ENCODE data around the gene TIE1.

Gene TIE1

GRCh38 chr1:43315963-43316737, 15.4 kb downstream of the TIE1 start:
- Histone ChIP-seq H3K27me3 (ENCODE audit: control insufficient read depth, insufficient read depth, low read length) (no peaks in the 10 kb centered on the region), H3K27ac (ENCODE audit: low read depth, low read length) (no peak overlapping the region), H3K9me3 (ENCODE audit: control insufficient read depth, insufficient read depth, low read length) (no peaks in the 10 kb centered on the region), H3K36me3 (ENCODE audit: control insufficient read depth, insufficient read depth, low read length) (no peaks in the 10 kb centered on the region), H3K4me1 (ENCODE audit: control insufficient read depth, insufficient read depth, low read length) (no peaks in the 10 kb centered on the region), H3K9ac (ENCODE audit: low read depth, low read length) (no peak overlapping the region), H3K4me3 (ENCODE audit: low read depth, low read length) (no peak overlapping the region)

GRCh38 chr1:43316738-43317520, 16.1 kb downstream of the TIE1 start:
- no peaks in the 10 kb centered on the region for H3K27me3 ChIP-seq (ENCODE audit: control insufficient read depth, insufficient read depth, low read length)
- H3K9me3 ChIP-seq (ENCODE audit: control insufficient read depth, insufficient read depth, low read length), result no peaks in the 10 kb centered on the region
- H3K4me1 ChIP-seq (ENCODE audit: control insufficient read depth, insufficient read depth, low read length), result no peaks in the 10 kb centered on the region
- H3K4me3 ChIP-seq (ENCODE audit: low read depth, low read length), result no peak overlapping the region
- H3K9ac ChIP-seq (ENCODE audit: low read depth, low read length), result no peak overlapping the region
- H3K36me3 ChIP-seq (ENCODE audit: control insufficient read depth, insufficient read depth, low read length), result no peaks in the 10 kb centered on the region
- no peak overlapping the region for H3K27ac ChIP-seq (ENCODE audit: low read depth, low read length)

- Histone ChIP-seq H3K4me3 (ENCODE audit: low read depth, low read length) (no peak overlapping the region), H3K27ac (ENCODE audit: low read depth, low read length) (no peak overlapping the region), H3K9me3 (ENCODE audit: control insufficient read depth, insufficient read depth, low read length) (no peaks in the 10 kb centered on the region), H3K36me3 (ENCODE audit: control insufficient read depth, insufficient read depth, low read length) (no peaks in the 10 kb centered on the region), H3K4me1 (ENCODE audit: control insufficient read depth, insufficient read depth, low read length) (no peaks in the 10 kb centered on the region), H3K27me3 (ENCODE audit: control insufficient read depth, insufficient read depth, low read length) (no peaks in the 10 kb centered on the region), H3K9ac (ENCODE audit: low read depth, low read length) (no peak overlapping the region)
Measured at GRCh38 chr1:43317817-43318471, 17.2 kb downstream of the TIE1 start.

GRCh38 chr1:43318831-43319230, 18.0 kb downstream of the TIE1 start:
- H3K9me3 ChIP-seq (ENCODE audit: control insufficient read depth, insufficient read depth, low read length), result no peaks in the 10 kb centered on the region
- H3K4me3 ChIP-seq (ENCODE audit: low read depth, low read length), result no peak overlapping the region
- no peaks in the 10 kb centered on the region for H3K36me3 ChIP-seq (ENCODE audit: control insufficient read depth, insufficient read depth, low read length)
- no peak overlapping the region for H3K27ac ChIP-seq (ENCODE audit: low read depth, low read length)
- no peak overlapping the region for H3K9ac ChIP-seq (ENCODE audit: low read depth, low read length)
- H3K27me3 ChIP-seq (ENCODE audit: control insufficient read depth, insufficient read depth, low read length), result no peaks in the 10 kb centered on the region
- H3K4me1 ChIP-seq (ENCODE audit: control insufficient read depth, insufficient read depth, low read length), result no peaks in the 10 kb centered on the region

GRCh38 chr1:43319288-43319687, 18.5 kb downstream of the TIE1 start:
- Histone ChIP-seq H3K27me3 (ENCODE audit: control insufficient read depth, insufficient read depth, low read length) (no peaks in the 10 kb centered on the region), H3K9ac (ENCODE audit: low read depth, low read length) (no peak overlapping the region), H3K4me1 (ENCODE audit: control insufficient read depth, insufficient read depth, low read length) (0 out of 2 replicates have a peak, but pooled peaks cover under 1% of the 10 kb centered on the region), H3K36me3 (ENCODE audit: control insufficient read depth, insufficient read depth, low read length) (no peaks in the 10 kb centered on the region), H3K27ac (ENCODE audit: low read depth, low read length) (no peak overlapping the region), H3K9me3 (ENCODE audit: control insufficient read depth, insufficient read depth, low read length) (no peaks in the 10 kb centered on the region), H3K4me3 (ENCODE audit: low read depth, low read length) (no peak overlapping the region)

- H3K27me3 ChIP-seq (ENCODE audit: control insufficient read depth, insufficient read depth, low read length), result no peaks in the 10 kb centered on the region
- no peaks in the 10 kb centered on the region for H3K9me3 ChIP-seq (ENCODE audit: control insufficient read depth, insufficient read depth, low read length)
- 0 out of 2 replicates have a peak, but pooled peaks cover 5% of the 10 kb centered on the region for H3K4me1 ChIP-seq (ENCODE audit: control insufficient read depth, insufficient read depth, low read length)
- no peaks in the 10 kb centered on the region for H3K36me3 ChIP-seq (ENCODE audit: control insufficient read depth, insufficient read depth, low read length)
- H3K27ac ChIP-seq (ENCODE audit: low read depth, low read length), result no peak overlapping the region
- H3K9ac ChIP-seq (ENCODE audit: low read depth, low read length), result no peak overlapping the region
- no peak overlapping the region for H3K4me3 ChIP-seq (ENCODE audit: low read depth, low read length)
Measured at GRCh38 chr1:43319766-43320165, 19.0 kb downstream of the TIE1 start.

GRCh38 chr1:43321331-43321891, 20.6 kb downstream of the TIE1 start:
- H3K4me3 ChIP-seq (ENCODE audit: low read depth, low read length), result no peak overlapping the region

GRCh38 chr1:43322506-43322905, 21.7 kb downstream of the TIE1 start:
- Histone ChIP-seq H3K27me3 (ENCODE audit: control insufficient read depth, insufficient read depth, low read length) (no peaks in the 10 kb centered on the region), H3K9ac (ENCODE audit: low read depth, low read length) (no peak overlapping the region), H3K4me1 (ENCODE audit: control insufficient read depth, insufficient read depth, low read length) (0 out of 2 replicates have a peak, but pooled peaks cover 5% of the 10 kb centered on the region), H3K27ac (ENCODE audit: low read depth, low read length) (no peak overlapping the region), H3K4me3 (ENCODE audit: low read depth, low read length) (no peak overlapping the region), H3K36me3 (ENCODE audit: control insufficient read depth, insufficient read depth, low read length) (no peaks in the 10 kb centered on the region), H3K9me3 (ENCODE audit: control insufficient read depth, insufficient read depth, low read length) (peaks cover under 1% of the 10 kb centered on the region)

More at GRCh38 chr1:43321331-43321891, 20.6 kb downstream of the TIE1 start:
- no peak overlapping the region for H3K9ac ChIP-seq (ENCODE audit: low read depth, low read length)
- 0 out of 2 replicates have a peak, but pooled peaks cover 5% of the 10 kb centered on the region for H3K4me1 ChIP-seq (ENCODE audit: control insufficient read depth, insufficient read depth, low read length)
- H3K27ac ChIP-seq (ENCODE audit: low read depth, low read length), result no peak overlapping the region
- H3K36me3 ChIP-seq (ENCODE audit: control insufficient read depth, insufficient read depth, low read length), result no peaks in the 10 kb centered on the region
- H3K27me3 ChIP-seq (ENCODE audit: control insufficient read depth, insufficient read depth, low read length), result no peaks in the 10 kb centered on the region
- H3K9me3 ChIP-seq (ENCODE audit: control insufficient read depth, insufficient read depth, low read length), result no peaks in the 10 kb centered on the region; the same call in 1 of the 2 replicates

- Histone ChIP-seq H3K4me1 (ENCODE audit: control insufficient read depth, insufficient read depth, low read length) (peaks cover 7% of the 10 kb centered on the region; the same call in 1 of the 2 replicates), H3K36me3 (ENCODE audit: control insufficient read depth, insufficient read depth, low read length) (no peaks in the 10 kb centered on the region), H3K9me3 (ENCODE audit: control insufficient read depth, insufficient read depth, low read length) (peaks cover 5% of the 10 kb centered on the region), H3K9ac (ENCODE audit: low read depth, low read length) (no peak overlapping the region), H3K4me3 (ENCODE audit: low read depth, low read length) (no peak overlapping the region), H3K27ac (ENCODE audit: low read depth, low read length) (peak overlapping the region; percentile 51), H3K27me3 (ENCODE audit: control insufficient read depth, insufficient read depth, low read length) (no peaks in the 10 kb centered on the region)
Measured at GRCh38 chr1:43324810-43325209, 24.0 kb downstream of the TIE1 start.

GRCh38 chr1:43325381-43325780, 24.6 kb downstream of the TIE1 start:
- peaks cover 12% of the 10 kb centered on the region; the same call in 1 of the 2 replicates for H3K4me1 ChIP-seq (ENCODE audit: control insufficient read depth, insufficient read depth, low read length)
- H3K4me3 ChIP-seq (ENCODE audit: low read depth, low read length), result no peak overlapping the region
- H3K27ac ChIP-seq (ENCODE audit: low read depth, low read length), result no peak overlapping the region
- no peak overlapping the region for H3K9ac ChIP-seq (ENCODE audit: low read depth, low read length)
- no peaks in the 10 kb centered on the region for H3K27me3 ChIP-seq (ENCODE audit: control insufficient read depth, insufficient read depth, low read length)
- H3K9me3 ChIP-seq (ENCODE audit: control insufficient read depth, insufficient read depth, low read length), result peaks cover 5% of the 10 kb centered on the region
- no peaks in the 10 kb centered on the region for H3K36me3 ChIP-seq (ENCODE audit: control insufficient read depth, insufficient read depth, low read length)

Measured in HUES48 (cell line).